SIG-M5 treated with dmso at 0.1 percent for 504 hours (cell line): ENCODE measurements around the gene CENATAC.
A peak's percentile ranks its signal among the peaks of the same experiment; 100 is the strongest.
"Not testable (repeated sequence)": the region's sequence is repeated elsewhere in the genome, so short reads cannot be mapped to it uniquely, and the experiment has no call there.

Source experiments
- DNase-seq: peaks from one replicate; lab custom pipeline; 2025; ENCODE audit not compliant: unreplicated experiment; lab: John Stamatoyannopoulos, UW

CENATAC gene

GRCh38 chr11:118991486-118992038 lies 6.4 kb upstream of the CENATAC start:
- DNase-seq = not testable (repeated sequence)

- DNase-seq = peak; percentile 75
Observed at GRCh38 chr11:118996926-118997626, 862 bp upstream of the CENATAC start.

GRCh38 chr11:118998388-118998717 lies 415 bp downstream of the CENATAC start:
- no peak for DNase-seq

- no peak for DNase-seq
Observed at GRCh38 chr11:118998822-118999221, 884 bp downstream of the CENATAC start.

GRCh38 chr11:119000906-119001305 lies 3.0 kb downstream of the CENATAC start:
- no peak for DNase-seq

- no peak for DNase-seq
Observed at GRCh38 chr11:119006656-119007055, 8.7 kb downstream of the CENATAC start.

- no peak for DNase-seq
Observed at GRCh38 chr11:119011476-119012053, 13.6 kb downstream of the CENATAC start.

GRCh38 chr11:119012629-119013170 lies 14.8 kb downstream of the CENATAC start:
- no peak for DNase-seq

GRCh38 chr11:119014209-119014924 lies 16.4 kb downstream of the CENATAC start:
- DNase-seq = no peak

GRCh38 chr11:119015054-119015611 lies 17.2 kb downstream of the CENATAC start:
- no peak for DNase-seq

GRCh38 chr11:119016216-119017009 lies 18.5 kb downstream of the CENATAC start:
- DNase-seq = no peak

GRCh38 chr11:119017377-119017776 lies 19.4 kb downstream of the CENATAC start:
- not testable (repeated sequence) for DNase-seq

GRCh38 chr11:119018074-119018938 lies 20.4 kb downstream of the CENATAC start, which contains the start of the genes RPS25 and TRAPPC4:
Gene RPS25, minus strand, starts transcription at chr11:119018343. Its CDS starts 59 bp downstream, at chr11:119018284.
Gene TRAPPC4, plus strand, starts transcription at chr11:119018766. Its CDS starts 30 bp downstream, at chr11:119018796.
- DNase-seq = peak; percentile 98

- DNase-seq = no peak
Observed at GRCh38 chr11:119019996-119020395, 22.1 kb downstream of the CENATAC start.

GRCh38 chr11:119021631-119022030 lies 23.7 kb downstream of the CENATAC start:
- DNase-seq = no peak

GRCh38 chr11:119023741-119024140 lies 25.8 kb downstream of the CENATAC start:
- DNase-seq = no peak

GRCh38 chr11:119024430-119025098 lies 26.6 kb downstream of the CENATAC start:
- no peak for DNase-seq

- no peak for DNase-seq
Observed at GRCh38 chr11:119025099-119025473, 27.1 kb downstream of the CENATAC start.

GRCh38 chr11:119025541-119025940 lies 27.6 kb downstream of the CENATAC start:
- DNase-seq = no peak
